IPS DF 6.9 (cell line): ENCODE results near the gene FKBP1B.

Source experiments
- DNase-seq: peaks from one replicate; pipeline ENCODE4 v3.0.0-alpha.2; 2013; ENCODE audit warnings: low read depth, low spot score
- H3K27ac ChIP-seq: one replicate; pipeline ENCODE4 v1.5.1; 2013; ENCODE audit warnings: low read length, control low read depth
- H3K27me3 ChIP-seq: 2 replicates; pipeline ENCODE4 v1.6.1; 2013; ENCODE audit warnings: mild to moderate bottlenecking, low read length; ENCODE audit not compliant: control insufficient read depth, insufficient read depth
- H3K36me3 ChIP-seq: 2 replicates; pipeline ENCODE4 v1.6.1; 2013; ENCODE audit warnings: low read length; ENCODE audit not compliant: control insufficient read depth, insufficient read depth
- H3K4me1 ChIP-seq: 2 replicates; pipeline ENCODE4 v1.6.1; 2013; ENCODE audit warnings: low read length; ENCODE audit not compliant: control insufficient read depth, insufficient read depth
- H3K4me3 ChIP-seq: 2 replicates; pipeline ENCODE4 v1.5.1; 2013; ENCODE audit warnings: mild to moderate bottlenecking, low read length
- H3K9me3 ChIP-seq: 2 replicates; pipeline ENCODE4 v1.6.1; 2013; ENCODE audit warnings: low read length, inconsistent platforms; ENCODE audit not compliant: control insufficient read depth, insufficient read depth
- WGBS: extraction: QIAGEN DNeasy Blood & Tissue Kit; methylation state at CpG from one replicate; pipeline ENCODE4 v1.1.7; 2013; ENCODE audit warnings: mixed read lengths, missing lambda C conversion rate; ENCODE audit not compliant: insufficient read length, insufficient coverage; 5-methylcytosine and 5-hydroxymethylcytosine counted together

FKBP1B gene

DNA sequence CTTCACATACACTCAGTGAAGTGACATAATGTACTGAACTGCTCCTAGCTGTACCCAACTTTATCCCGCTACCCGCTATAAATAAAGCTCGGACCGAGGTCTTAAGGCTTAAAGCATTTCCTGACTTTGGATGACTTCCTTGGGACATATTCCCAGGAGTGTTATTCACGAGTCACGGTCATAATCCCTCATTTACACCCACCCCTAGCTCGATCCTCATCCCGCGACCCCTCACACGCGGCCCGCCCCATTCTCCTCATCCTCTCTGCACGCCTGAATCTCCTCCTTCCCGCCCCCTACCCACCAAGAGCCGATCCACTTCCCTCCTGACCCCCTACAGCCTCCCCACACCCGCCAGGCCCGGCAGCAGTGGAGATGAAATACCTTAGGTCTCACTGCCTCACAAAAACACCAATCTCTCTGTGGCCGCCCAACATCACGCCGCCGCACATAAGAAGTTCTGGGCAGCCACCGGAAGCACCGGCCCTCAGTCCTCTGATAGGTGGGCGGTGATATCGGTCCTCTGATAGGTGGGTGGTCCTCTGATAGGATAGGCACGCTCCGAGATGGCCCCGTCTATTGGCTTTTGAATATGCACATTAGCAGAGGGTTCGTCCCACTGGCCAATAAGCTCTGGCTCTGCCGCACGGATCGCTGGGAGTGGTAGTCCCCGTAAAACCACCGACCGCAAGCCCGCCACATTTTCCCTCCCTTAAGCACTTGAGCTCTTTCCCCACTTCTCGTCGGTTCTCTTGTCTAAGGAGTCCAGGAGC lies 2.4 kb upstream of the FKBP1B start, which contains the start of gene WDCP:
Gene WDCP, minus strand, starts transcription at position 462 of the 773 bp plus-strand sequence. CDS start 7,897 bp downstream, outside the sequence.
- Histone ChIP-seq H3K27me3 (no peaks in the 10 kb centered on the region), H3K4me1 (no peaks in the 10 kb centered on the region), H3K4me3 (peak within 1 kb of the TSS; percentile 92; the same call in 1 of the 2 replicates), H3K36me3 (no peaks in the 10 kb centered on the region), H3K9me3 (no peaks in the 10 kb centered on the region), H3K27ac (no peak within 1 kb of the TSS)
- DNase-seq, result peak; percentile 96
- WGBS, result no CpG with 5 or more reads among the region's 38 CpGs

DNA sequence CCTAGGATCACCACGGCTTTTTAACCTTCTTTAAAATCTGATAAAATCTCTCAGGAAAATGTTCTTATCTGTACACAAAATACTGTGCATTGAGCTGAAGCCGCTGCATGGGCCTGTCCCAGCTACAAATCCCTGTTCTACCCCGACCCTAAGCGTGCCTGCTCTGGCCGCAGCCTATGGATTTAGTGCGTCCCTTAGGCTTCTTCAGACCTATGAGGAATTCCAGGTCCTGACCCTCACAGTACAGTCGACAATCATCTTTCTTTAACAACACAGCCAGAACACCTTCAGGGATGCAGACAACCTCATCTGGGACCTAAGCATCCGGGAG lies 1.9 kb upstream of the FKBP1B start:
- WGBS, result no CpG with 5 or more reads among the region's 8 CpGs
- DNase-seq, result no peak
- Histone ChIP-seq H3K27me3 (no peaks in the 10 kb centered on the region), H3K36me3 (no peaks in the 10 kb centered on the region), H3K4me3 (no peak overlapping the region), H3K9me3 (no peaks in the 10 kb centered on the region), H3K4me1 (no peaks in the 10 kb centered on the region), H3K27ac (no peak overlapping the region)

DNA sequence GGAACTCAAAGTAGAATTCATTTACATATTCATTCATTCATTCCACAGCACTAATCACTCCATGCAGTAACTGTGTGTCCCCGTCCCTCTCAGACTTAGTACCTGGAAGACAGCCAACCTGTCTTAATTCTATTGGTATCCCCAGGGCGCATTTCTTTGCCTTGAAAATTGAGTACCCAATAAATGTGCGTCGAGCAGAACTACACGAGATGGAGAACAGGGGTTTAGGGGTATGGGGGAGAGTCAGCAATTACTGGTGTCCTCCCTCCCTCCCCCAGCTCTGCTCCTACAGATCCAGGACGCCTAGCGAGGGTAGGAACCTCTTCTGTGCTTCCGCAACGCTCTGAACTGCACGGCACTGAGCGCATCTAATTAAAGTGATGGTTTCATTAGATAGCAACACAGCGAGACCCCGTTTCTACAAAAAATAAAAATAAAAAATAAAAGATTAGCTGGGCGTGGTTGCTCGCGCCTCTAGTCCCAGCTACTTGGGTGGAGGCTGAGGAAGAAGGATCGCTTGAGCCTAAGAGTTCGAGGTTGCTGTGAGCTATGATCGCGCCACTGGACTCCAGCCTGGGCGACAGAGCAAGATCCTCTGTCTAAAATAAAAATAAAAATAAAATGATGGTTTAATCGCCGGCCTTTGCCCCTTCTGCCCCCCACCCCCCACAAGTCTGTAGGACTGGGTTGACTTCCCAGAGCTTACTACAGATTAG lies 614 bp upstream of the FKBP1B start:
- Histone ChIP-seq H3K4me3 (peak overlapping the region; percentile 91; the same call in 1 of the 2 replicates), H3K27ac (no peak overlapping the region), H3K9me3 (no peaks in the 10 kb centered on the region), H3K27me3 (no peaks in the 10 kb centered on the region), H3K4me1 (no peaks in the 10 kb centered on the region), H3K36me3 (no peaks in the 10 kb centered on the region)
- no peak for DNase-seq
- no CpG with 5 or more reads among the region's 23 CpGs for WGBS

DNA sequence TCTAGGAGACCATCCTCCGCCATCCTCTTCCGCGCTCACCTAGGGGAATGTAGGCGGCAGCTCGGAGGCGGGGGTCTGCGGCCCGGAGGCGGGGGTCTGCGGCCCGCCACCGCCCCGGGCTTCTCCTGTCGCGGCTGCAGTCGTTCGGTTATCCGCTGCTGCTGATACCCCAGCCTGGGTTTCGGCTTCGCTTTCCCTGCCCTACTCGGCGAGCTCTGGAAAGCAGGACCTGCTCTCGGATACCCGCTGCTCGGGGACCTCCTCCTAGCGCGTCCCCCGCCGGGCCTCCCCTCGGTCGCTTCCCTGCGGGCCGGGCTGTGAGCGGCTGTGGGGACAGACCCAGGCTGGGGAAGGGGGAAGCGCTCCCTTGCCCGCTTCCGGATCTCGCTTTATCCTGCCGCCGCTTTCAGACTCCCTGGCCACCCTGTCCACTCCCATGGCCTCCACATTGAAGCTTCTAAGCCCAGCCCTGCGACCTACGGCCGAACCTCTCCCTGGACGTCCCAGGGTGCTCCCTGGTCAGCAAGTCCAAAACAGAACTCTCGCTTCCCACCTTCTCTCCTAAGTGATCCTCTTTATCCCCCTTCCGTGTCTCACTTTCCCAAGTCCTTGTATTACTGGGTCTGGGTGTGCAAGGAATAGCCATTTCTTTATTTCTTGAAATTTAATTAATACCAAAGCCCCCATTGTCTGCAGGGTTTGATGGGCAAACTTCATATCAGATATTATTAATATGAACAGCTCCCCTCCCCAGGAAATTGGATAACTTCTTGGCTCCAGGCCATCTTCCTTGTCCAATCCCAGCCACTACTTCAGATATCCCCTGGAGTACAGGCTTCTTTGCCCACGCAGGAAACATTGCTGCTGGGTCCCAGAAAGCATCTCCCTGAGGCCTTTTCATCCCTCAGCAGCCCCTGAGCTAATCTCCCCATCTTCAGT lies 769 bp downstream of the FKBP1B start:
- DNase-seq, result no peak
- no peak overlapping the region for H3K27ac ChIP-seq

DNA sequence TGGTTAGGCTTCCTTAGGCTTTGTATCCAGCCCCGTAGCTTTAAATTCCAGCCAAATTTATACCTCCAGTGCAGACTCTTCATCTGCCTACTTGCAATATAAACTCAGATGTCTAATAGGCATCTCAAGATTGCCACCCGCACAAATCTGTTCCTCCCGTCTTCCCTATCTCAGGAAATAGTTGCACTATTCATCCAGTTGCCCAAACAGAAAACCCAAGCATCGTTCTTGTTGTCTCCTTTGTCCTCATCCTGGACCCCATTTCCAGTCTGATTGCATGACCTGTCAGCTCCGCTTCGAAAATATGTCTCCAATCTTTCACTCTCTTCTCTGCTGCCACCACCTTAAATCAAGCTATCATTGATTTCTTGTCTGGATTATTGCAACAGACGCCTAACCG lies 2.3 kb downstream of the FKBP1B start:
- Histone ChIP-seq H3K4me1 (no peaks in the 10 kb centered on the region), H3K27me3 (no peaks in the 10 kb centered on the region), H3K9me3 (no peaks in the 10 kb centered on the region), H3K4me3 (no peak overlapping the region), H3K36me3 (peaks cover 3% of the 10 kb centered on the region; the same call in 1 of the 2 replicates), H3K27ac (no peak overlapping the region)
- DNase-seq, result no peak
- no CpG with 5 or more reads among the region's 8 CpGs for WGBS

More for the DNA sequence above, 769 bp downstream of the FKBP1B start:
- no peaks in the 10 kb centered on the region for H3K9me3 ChIP-seq
- no peaks in the 10 kb centered on the region for H3K4me1 ChIP-seq
- H3K36me3 ChIP-seq, result peaks cover 3% of the 10 kb centered on the region; the same call in 1 of the 2 replicates
- no peaks in the 10 kb centered on the region for H3K27me3 ChIP-seq
- peak overlapping the region; percentile 91 for H3K4me3 ChIP-seq
- WGBS, result no CpG with 5 or more reads among the region's 47 CpGs

DNA sequence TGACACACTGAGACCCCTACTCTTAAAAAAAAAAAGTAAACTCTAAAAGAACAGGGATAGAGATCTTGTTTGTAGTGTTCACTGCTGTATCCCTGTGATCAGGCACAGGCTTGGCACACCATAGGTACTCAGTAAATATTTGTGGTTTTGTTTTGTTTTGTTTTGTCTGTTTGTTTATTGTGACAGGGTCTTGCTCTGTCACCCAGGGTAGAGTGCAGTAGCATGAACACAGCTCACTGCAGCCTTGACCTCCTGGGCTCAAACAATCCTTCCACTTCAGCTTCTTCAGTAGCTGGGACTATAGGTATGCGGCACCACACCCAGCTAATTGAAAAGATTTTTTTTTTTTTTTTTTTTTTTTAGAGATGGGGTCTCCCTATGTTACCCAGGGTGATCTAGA lies 3.4 kb downstream of the FKBP1B start:
- no CpG with 5 or more reads among the region's 1 CpG for WGBS
- Histone ChIP-seq H3K4me1 (no peaks in the 10 kb centered on the region), H3K36me3 (peaks cover 3% of the 10 kb centered on the region; the same call in 1 of the 2 replicates), H3K9me3 (no peaks in the 10 kb centered on the region), H3K27ac (no peak overlapping the region), H3K27me3 (no peaks in the 10 kb centered on the region), H3K4me3 (no peak overlapping the region)
- DNase-seq, result no peak

DNA sequence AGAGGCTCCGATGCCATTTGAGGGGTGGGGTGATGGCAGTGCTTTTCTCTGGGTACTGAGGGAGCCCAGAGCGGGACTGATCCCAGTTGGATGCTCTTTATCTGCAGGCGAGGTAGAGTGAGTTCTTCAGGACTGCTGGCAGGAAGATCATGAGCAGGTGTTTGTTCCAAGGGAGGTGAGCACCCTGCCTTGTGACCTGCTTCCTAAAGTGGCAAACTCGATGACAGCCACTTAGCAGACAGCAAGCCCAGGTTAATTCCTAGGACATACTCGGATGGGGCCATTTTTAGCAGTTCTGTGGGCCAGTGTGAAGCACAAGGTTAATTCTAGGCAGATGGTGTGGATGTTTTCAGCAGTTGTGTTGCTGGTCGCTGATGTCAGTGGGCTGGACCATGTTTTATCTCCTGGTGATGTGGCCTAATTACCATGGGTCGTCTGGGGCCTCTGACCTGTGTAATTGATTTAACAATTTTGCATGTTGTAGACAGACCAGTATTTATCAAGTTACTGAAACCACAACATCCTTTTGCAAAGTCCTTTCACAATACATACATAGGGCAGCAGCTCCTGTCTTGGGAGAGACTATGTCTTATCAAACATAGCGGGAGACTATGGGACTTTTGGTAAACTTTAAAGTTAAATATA lies 4.9 kb downstream of the FKBP1B start:
- Histone ChIP-seq H3K36me3 (peaks cover 3% of the 10 kb centered on the region; the same call in 1 of the 2 replicates), H3K27me3 (no peaks in the 10 kb centered on the region), H3K27ac (no peak overlapping the region), H3K4me3 (no peak overlapping the region), H3K4me1 (no peaks in the 10 kb centered on the region), H3K9me3 (no peaks in the 10 kb centered on the region)
- no CpG with 5 or more reads among the region's 8 CpGs for WGBS
- no peak for DNase-seq

DNA sequence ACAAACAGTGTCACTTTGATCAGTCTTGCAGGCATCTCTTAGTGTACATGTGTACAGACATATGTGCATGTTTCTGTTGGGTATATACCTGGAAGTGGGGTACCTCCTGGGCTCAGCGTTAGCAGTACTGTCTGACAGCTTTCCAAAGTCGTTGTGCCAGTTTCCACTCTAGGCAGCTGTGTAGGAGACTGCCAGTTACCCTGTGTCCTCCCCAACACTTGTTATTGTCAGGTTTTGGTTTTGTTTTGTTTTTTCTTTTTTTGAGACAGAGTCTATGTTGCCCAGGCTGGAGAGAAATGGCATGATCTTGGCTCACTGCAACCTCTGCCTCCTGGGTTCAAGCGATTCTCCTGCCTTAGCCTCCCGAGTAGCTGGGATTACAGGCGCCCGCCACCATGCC lies 6.2 kb downstream of the FKBP1B start:
- WGBS, result no CpG with 5 or more reads among the region's 6 CpGs
- Histone ChIP-seq H3K4me1 (no peaks in the 10 kb centered on the region), H3K36me3 (peaks cover 3% of the 10 kb centered on the region; the same call in 1 of the 2 replicates), H3K27me3 (no peaks in the 10 kb centered on the region), H3K9me3 (no peaks in the 10 kb centered on the region), H3K27ac (no peak overlapping the region), H3K4me3 (no peak overlapping the region)
- DNase-seq, result no peak

DNA sequence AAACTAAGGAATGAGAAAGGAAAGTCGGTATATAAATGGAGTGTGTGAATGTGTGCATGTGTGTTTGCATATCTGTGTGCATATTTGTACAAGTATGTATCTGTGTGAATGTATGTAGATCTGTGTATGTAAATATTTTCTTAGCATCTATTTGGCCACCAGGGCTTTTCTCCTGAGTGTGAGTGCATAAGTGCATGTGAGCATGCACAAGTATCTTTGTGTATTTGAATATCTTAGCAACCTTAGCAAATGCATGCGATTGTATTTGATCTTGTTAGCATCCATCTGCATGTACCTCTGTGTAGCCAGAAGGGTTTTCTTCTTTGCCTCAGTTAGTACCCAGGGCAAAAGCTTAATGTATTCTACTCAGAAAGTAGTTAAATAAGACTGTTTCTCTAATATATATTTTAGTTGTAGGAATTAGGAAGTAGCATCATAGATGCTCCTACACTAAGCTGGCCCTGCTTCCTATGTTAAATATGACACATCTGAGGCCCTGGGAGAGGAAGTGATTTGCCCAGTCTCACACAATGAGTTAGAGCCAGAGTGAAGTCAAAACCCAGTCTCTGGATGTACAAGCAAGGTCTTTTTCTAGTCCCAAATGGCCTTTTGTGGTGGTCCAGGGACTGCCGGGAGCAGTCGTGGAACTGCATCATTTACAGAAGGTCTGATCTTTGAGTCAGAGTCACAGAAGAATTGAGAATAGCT lies 9.2 kb downstream of the FKBP1B start:
- no CpG with 5 or more reads among the region's 4 CpGs for WGBS
- Histone ChIP-seq H3K27me3 (no peaks in the 10 kb centered on the region), H3K4me1 (no peaks in the 10 kb centered on the region), H3K27ac (no peak overlapping the region), H3K9me3 (no peaks in the 10 kb centered on the region), H3K36me3 (peaks cover 8% of the 10 kb centered on the region; the same call in 1 of the 2 replicates), H3K4me3 (no peak overlapping the region)
- DNase-seq, result no peak
